RWPE2 (cell line): Measurements from ENCODE around the gene HRAS.

Source experiments
- ATAC-seq: fragments of 200-7000 bp; cut with Tn5 transposase; 3 replicates; pipeline ENCODE4 v1.9.1; 2021; ENCODE audit warnings: low read depth
- DNase-seq: peaks from one replicate; pipeline ENCODE4 v3.0.0-alpha.2; 2020; ENCODE audit warnings: low spot score
- H3K27ac ChIP-seq: fragments of 450-650 bp; 2 replicates; pipeline ENCODE4 v1.5.1; 2017; ENCODE audit warnings: mild to moderate bottlenecking; ENCODE audit not compliant: poor library complexity, severe bottlenecking
- H3K27me3 ChIP-seq: fragments of 250-450 bp; sonication (Bioruptor Pico); 2 replicates; pipeline ENCODE4 v1.5.1; 2021; ENCODE audit warnings: mild to moderate bottlenecking, moderate library complexity; ENCODE audit not compliant: insufficient read depth, poor library complexity, severe bottlenecking
- H3K36me3 ChIP-seq: fragments of 250-450 bp; sonication (Bioruptor Pico); 2 replicates; pipeline ENCODE4 v1.5.1; 2020; ENCODE audit warnings: low read depth, mild to moderate bottlenecking, moderate library complexity
- H3K4me1 ChIP-seq: fragments of 250-450 bp; sonication (Bioruptor Pico); 2 replicates; pipeline ENCODE4 v1.5.1; 2021; ENCODE audit warnings: mild to moderate bottlenecking, moderate library complexity; ENCODE audit not compliant: insufficient read depth, poor library complexity, severe bottlenecking
- H3K4me3 ChIP-seq: fragments of 250-450 bp; sonication (Bioruptor Pico); 2 replicates; pipeline ENCODE4 v1.5.1; 2021; ENCODE audit warnings: mild to moderate bottlenecking, moderate library complexity; ENCODE audit not compliant: severe bottlenecking
- H3K9me3 ChIP-seq: fragments of 250-450 bp; sonication (Bioruptor Pico); 2 replicates; pipeline ENCODE4 v1.5.1; 2021; ENCODE audit warnings: mild to moderate bottlenecking, moderate library complexity; ENCODE audit not compliant: severe bottlenecking
- CTCF ChIP-seq: fragments of 450-650 bp; IDR thresholded peaks from one replicate; pipeline ENCODE4 v1.5.1; 2017; ENCODE audit warnings: mild to moderate bottlenecking, moderate library complexity; ENCODE audit not compliant: poor library complexity, severe bottlenecking

Gene HRAS

GRCh38 chr11:529728-530411 lies 5.5 kb downstream of the HRAS start:
- Histone ChIP-seq H3K27me3 (no peaks in the 10 kb centered on the region), H3K36me3 (peaks cover 28% of the 10 kb centered on the region), H3K9me3 (no peaks in the 10 kb centered on the region), H3K4me3 (no peak overlapping the region), H3K27ac (no peak overlapping the region), H3K4me1 (no peaks in the 10 kb centered on the region)
- DNase-seq (no peak), ATAC-seq (no peak)
- no peak for TF ChIP-seq CTCF

- Histone ChIP-seq H3K4me1 (no peaks in the 10 kb centered on the region), H3K27me3 (no peaks in the 10 kb centered on the region), H3K4me3 (no peak overlapping the region), H3K36me3 (peaks cover 25% of the 10 kb centered on the region), H3K27ac (no peak overlapping the region), H3K9me3 (no peaks in the 10 kb centered on the region)
- ATAC-seq (no peak), DNase-seq (peak; percentile 60)
- TF ChIP-seq CTCF: no peak
Observed at GRCh38 chr11:528815-529727, 6.3 kb downstream of the HRAS start.

GRCh38 chr11:528166-528814 lies 7.1 kb downstream of the HRAS start:
- Histone ChIP-seq H3K27me3 (no peaks in the 10 kb centered on the region), H3K4me3 (no peak overlapping the region), H3K9me3 (no peaks in the 10 kb centered on the region), H3K4me1 (no peaks in the 10 kb centered on the region), H3K36me3 (peaks cover 17% of the 10 kb centered on the region), H3K27ac (no peak overlapping the region)
- DNase-seq (no peak), ATAC-seq (no peak)
- TF ChIP-seq CTCF: no peak

- Histone ChIP-seq H3K4me1 (no peaks in the 10 kb centered on the region), H3K27ac (no peak overlapping the region), H3K9me3 (no peaks in the 10 kb centered on the region), H3K4me3 (no peak overlapping the region), H3K27me3 (no peaks in the 10 kb centered on the region), H3K36me3 (no peaks in the 10 kb centered on the region)
- ATAC-seq (no peak), DNase-seq (no peak)
- no peak for TF ChIP-seq CTCF
Observed at GRCh38 chr11:526192-526591, 9.2 kb downstream of the HRAS start.
